B cell (primary cell): ENCODE measurements around the gene STPG4.

Experiments
- EZH2 ChIP-seq: IDR thresholded peaks from 2 replicates; pipeline ENCODE4 v1.6.1; 2012; ENCODE audit warnings: borderline replicate concordance, low read depth, mild to moderate bottlenecking, moderate library complexity, low read length; ENCODE audit not compliant: insufficient read depth, poor library complexity, severe bottlenecking
- TF ChIP-seq, protein P1 (sequence below): fragments of 200-600 bp; IDR thresholded peaks from one replicate; pipeline ENCODE4 v1.8.0; 2022; ENCODE audit warnings: antibody characterized with exemption, mild to moderate bottlenecking

DNA sequence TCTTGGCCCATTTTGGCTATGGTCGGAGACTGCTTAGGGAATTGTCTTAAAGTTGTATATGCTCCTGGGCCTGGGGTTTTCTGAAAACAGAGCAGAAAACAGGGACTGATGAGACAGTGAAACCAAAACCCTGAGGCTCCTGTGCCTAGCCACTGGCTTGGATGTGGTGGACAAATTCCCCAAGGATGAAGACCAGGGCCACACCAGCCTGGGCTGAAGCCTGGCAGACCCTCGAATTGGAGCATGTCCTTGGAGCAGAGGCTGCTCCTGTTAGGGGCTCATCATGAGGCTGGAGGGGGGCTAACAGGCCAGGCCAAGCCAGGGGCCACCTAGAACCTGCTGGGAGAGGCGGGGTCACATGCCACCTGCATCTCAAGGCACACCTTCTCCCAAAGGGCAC, 68.1 kb downstream of the STPG4 start:
- TF ChIP-seq, protein P1, sequence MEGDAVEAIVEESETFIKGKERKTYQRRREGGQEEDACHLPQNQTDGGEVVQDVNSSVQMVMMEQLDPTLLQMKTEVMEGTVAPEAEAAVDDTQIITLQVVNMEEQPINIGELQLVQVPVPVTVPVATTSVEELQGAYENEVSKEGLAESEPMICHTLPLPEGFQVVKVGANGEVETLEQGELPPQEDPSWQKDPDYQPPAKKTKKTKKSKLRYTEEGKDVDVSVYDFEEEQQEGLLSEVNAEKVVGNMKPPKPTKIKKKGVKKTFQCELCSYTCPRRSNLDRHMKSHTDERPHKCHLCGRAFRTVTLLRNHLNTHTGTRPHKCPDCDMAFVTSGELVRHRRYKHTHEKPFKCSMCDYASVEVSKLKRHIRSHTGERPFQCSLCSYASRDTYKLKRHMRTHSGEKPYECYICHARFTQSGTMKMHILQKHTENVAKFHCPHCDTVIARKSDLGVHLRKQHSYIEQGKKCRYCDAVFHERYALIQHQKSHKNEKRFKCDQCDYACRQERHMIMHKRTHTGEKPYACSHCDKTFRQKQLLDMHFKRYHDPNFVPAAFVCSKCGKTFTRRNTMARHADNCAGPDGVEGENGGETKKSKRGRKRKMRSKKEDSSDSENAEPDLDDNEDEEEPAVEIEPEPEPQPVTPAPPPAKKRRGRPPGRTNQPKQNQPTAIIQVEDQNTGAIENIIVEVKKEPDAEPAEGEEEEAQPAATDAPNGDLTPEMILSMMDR, result no peak
- no peak for TF ChIP-seq EZH2
